ENCODE results near the gene RSBN1. TPM values are rescaled to one million over a fixed set of nuclear protein-coding genes. Genes with fewer than 3 reads are reported as not detected.
A peak's percentile ranks its signal among the peaks of the same experiment; 100 is the strongest.

Gene RSBN1
- total RNA-seq, 4 donors from 2014 or later: 17.1 to 29.1 (median 22.2) TPM

DNA sequence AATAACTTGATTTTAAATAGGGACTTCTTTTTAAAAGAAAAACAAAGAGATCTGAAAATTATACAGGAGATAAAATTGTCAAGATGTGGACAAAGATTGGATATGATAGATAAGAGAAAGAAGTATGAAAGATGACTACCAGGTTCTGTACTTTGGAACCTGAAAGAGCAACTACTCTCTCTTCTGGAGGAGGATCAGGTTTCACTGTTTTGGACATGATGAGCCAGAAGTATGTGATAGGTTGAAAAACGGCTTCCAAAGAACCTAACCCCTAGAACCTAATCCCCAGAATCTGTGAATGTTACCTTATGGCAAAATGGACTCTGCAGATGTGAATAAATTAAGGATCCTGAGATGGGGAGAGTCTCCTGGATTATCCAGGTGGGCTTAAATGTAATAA, 26.2 kb downstream of the RSBN1 start:
- Histone ChIP-seq H3K4me1 (peaks cover 27% of the 10 kb centered on the region), H3K4me3 (no peak overlapping the region), H3K36me3 (no peaks in the 10 kb centered on the region), H3K9me3 (no peaks in the 10 kb centered on the region), H3K27ac (no peak overlapping the region), H3K27me3 (no peaks in the 10 kb centered on the region)
- WGBS: 47% methylated on average over 1 of the region's 1 CpG
- no peak for TF ChIP-seq EP300 (IDR thresholded peaks at IDR 0.05)
- TF ChIP-seq POLR2A (IDR thresholded peaks at IDR 0.05): no peak
- no peak for TF ChIP-seq POLR2AphosphoS5 (IDR thresholded peaks at IDR 0.05)
- TF ChIP-seq, protein P1, sequence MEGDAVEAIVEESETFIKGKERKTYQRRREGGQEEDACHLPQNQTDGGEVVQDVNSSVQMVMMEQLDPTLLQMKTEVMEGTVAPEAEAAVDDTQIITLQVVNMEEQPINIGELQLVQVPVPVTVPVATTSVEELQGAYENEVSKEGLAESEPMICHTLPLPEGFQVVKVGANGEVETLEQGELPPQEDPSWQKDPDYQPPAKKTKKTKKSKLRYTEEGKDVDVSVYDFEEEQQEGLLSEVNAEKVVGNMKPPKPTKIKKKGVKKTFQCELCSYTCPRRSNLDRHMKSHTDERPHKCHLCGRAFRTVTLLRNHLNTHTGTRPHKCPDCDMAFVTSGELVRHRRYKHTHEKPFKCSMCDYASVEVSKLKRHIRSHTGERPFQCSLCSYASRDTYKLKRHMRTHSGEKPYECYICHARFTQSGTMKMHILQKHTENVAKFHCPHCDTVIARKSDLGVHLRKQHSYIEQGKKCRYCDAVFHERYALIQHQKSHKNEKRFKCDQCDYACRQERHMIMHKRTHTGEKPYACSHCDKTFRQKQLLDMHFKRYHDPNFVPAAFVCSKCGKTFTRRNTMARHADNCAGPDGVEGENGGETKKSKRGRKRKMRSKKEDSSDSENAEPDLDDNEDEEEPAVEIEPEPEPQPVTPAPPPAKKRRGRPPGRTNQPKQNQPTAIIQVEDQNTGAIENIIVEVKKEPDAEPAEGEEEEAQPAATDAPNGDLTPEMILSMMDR (IDR thresholded peaks at IDR 0.05): no peak
- DNase-seq (ENCODE audit: low spot score in 2 of 2): no peak

DNA sequence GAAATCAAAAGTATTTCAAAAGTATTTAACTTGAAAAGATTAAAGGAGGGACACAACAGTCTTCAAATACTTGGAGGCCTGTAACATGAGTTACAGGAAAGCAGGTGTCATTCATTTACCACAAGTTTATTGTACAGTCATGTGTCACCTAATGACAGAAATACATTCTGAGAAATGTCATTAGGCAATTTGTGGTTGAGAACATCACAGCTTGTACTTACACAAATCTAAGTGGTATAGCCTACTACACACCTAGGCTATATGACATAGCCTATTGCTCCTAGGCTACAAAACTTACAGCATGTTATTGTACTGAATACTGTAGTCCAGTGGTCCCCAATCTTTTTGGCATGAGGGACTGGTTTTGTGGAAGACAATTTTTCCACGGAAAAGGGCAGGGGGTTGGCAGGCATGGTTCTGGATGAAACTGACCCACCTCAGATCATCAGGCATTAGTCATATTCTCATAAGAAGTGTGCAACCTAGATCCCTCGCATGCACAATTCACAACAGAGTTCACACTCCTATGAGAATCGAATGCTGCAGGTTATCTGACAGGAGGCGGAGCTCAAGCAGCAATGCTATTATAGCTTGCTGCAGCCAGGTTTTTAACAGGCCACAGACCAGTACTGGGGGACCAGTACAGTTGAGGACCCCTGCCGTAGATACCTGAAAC, 28.0 kb downstream of the RSBN1 start:
- DNase-seq (ENCODE audit: low spot score in 2 of 2): no peak
- no peak for TF ChIP-seq POLR2AphosphoS5 (IDR thresholded peaks at IDR 0.05)
- no peak for TF ChIP-seq EP300 (IDR thresholded peaks at IDR 0.05)
- TF ChIP-seq, protein P1 (IDR thresholded peaks at IDR 0.05): no peak
- TF ChIP-seq POLR2A (IDR thresholded peaks at IDR 0.05): no peak
- H3K9me3 ChIP-seq: no peaks in the 10 kb centered on the region
- 72% methylated on average over 5 of the region's 5 CpGs for WGBS
- no peaks in the 10 kb centered on the region for H3K27me3 ChIP-seq
- no peak overlapping the region for H3K4me3 ChIP-seq
- H3K36me3 ChIP-seq: no peaks in the 10 kb centered on the region
- peaks cover 30% of the 10 kb centered on the region for H3K4me1 ChIP-seq
- peak overlapping the region; percentile 27 for H3K27ac ChIP-seq

DNA sequence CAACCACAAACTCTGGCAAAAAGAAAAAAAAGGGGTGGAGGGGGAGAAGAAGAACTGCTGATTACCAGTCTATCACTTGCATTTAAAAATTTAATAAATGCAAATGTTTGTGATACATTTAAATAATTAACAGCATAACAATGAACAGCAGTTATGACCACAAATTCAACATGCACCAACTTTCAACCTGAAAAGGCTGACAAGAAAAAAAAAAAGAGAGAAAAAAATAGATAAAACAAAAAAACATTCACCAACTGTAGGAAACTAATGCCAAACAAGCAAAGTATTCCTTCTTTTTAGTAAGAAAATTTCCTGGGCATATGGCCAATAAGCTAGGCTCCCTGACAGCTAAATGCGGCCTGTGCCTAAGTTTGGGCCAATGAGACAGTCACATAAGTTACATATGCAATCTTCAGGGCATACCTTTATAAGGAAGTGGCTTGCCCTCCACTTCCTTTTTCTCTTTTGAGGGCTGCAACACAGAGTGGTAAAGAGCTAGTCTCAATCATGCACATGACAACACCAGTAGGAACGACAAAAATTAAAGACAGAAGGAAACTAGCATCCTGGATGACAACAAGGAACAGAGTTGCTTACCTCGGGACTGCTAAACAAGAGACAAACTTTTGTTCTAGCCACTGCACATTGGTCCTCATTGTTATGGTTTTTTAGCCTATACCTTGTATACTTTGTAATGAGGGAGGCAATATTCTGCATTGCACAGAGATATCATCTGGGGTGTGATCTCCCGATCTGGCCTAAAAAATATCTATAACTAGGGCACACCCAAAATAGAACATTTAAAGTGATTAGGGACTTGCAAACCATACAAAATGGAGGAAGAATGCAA, 28.8 kb downstream of the RSBN1 start:
- Histone ChIP-seq H3K27ac (peak overlapping the region; percentile 27), H3K36me3 (no peaks in the 10 kb centered on the region), H3K27me3 (no peaks in the 10 kb centered on the region), H3K4me1 (peaks cover 30% of the 10 kb centered on the region), H3K4me3 (no peak overlapping the region), H3K9me3 (no peaks in the 10 kb centered on the region)
- no peak for TF ChIP-seq EP300 (IDR thresholded peaks at IDR 0.05)
- TF ChIP-seq POLR2AphosphoS5 (IDR thresholded peaks at IDR 0.05): no peak
- TF ChIP-seq, protein P1 (IDR thresholded peaks at IDR 0.05): no peak
- no peak for TF ChIP-seq POLR2A (IDR thresholded peaks at IDR 0.05)
- DNase-seq (ENCODE audit: low spot score in 2 of 2): no peak
- 19% methylated on average over 4 of the region's 4 CpGs for WGBS

DNA sequence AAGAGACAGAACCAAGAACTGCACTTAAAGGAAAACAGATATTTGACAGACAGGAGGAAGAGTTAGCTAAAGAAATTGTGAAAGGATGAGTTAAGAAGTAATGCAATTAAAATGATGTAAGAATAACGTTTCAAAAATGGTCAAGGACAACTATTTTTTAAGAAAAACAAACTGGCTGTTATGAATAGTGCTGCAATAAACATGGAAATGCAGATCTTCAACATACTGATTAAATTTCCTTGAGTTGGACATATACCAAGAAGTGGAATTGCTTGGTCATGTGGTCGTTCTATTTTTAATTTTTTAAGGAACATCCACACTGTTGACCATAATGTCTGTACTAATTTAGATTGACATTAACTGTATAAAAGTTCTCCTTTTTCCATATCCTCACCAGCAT, 29.9 kb downstream of the RSBN1 start:
- TF ChIP-seq POLR2A (IDR thresholded peaks at IDR 0.05): no peak
- TF ChIP-seq, protein P1 (IDR thresholded peaks at IDR 0.05): no peak
- no peak for TF ChIP-seq POLR2AphosphoS5 (IDR thresholded peaks at IDR 0.05)
- no peak for TF ChIP-seq EP300 (IDR thresholded peaks at IDR 0.05)
- no peak for DNase-seq (ENCODE audit: low spot score in 2 of 2)
- 30% methylated on average over 2 of the region's 2 CpGs for WGBS
- no peaks in the 10 kb centered on the region for H3K36me3 ChIP-seq
- no peak overlapping the region for H3K4me3 ChIP-seq
- H3K27me3 ChIP-seq: no peaks in the 10 kb centered on the region
- H3K27ac ChIP-seq: no peak overlapping the region
- peaks cover 30% of the 10 kb centered on the region for H3K4me1 ChIP-seq
- H3K9me3 ChIP-seq: no peaks in the 10 kb centered on the region
